Measurements from ENCODE around the gene ZNHIT2.

- no peak for TF ChIP-seq GATA3 (IDR thresholded peaks at IDR 0.05; ENCODE audit: low read depth, low read length)
- no peak for TF ChIP-seq GATA2 (IDR thresholded peaks at IDR 0.05; ENCODE audit: low read depth, low read length)
These were observed 12.9 kb downstream of the ZNHIT2 start for GRCh38 chr11:65104628-65105027.

Data from SH-SY5Y (cell line).